ENCODE measurements around the gene SLC35G6. TPM values are rescaled to one million over a fixed set of nuclear protein-coding genes. Genes with fewer than 3 reads are reported as not detected.

The SLC35G6 gene
- total RNA-seq, 2 donors from 2014 or later = not detected

DNA sequence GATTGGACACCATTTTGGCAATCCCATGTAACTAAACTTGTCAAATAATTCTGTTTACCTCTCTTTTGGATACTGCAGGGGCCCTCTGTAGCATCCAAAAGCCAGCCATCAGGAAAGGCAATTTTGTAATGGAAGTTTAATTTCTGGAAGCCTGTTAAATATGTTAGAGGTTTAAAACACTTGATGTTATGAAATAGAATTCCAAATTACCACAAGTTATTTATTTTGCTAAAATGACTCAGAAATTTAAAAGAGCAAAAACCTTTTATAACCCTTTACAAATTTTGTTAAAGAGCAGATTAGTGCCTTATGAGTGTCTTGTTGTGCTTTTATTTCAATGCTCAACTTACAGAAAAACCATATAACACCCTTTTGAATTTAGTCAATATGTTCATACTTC lies 47.6 kb downstream of the SLC35G6 start:
- Mint-ChIP-seq H3K27ac (no peak overlapping the region), H3K4me1 (no peaks in the 10 kb centered on the region), H3K27me3 (no peaks in the 10 kb centered on the region), H3K9me3 (no peaks in the 10 kb centered on the region), H3K36me3 (ENCODE audit: low read depth) (no peaks in the 10 kb centered on the region), H3K4me3 (no peak overlapping the region)
- ATAC-seq (replicated peaks) = no peak

DNA sequence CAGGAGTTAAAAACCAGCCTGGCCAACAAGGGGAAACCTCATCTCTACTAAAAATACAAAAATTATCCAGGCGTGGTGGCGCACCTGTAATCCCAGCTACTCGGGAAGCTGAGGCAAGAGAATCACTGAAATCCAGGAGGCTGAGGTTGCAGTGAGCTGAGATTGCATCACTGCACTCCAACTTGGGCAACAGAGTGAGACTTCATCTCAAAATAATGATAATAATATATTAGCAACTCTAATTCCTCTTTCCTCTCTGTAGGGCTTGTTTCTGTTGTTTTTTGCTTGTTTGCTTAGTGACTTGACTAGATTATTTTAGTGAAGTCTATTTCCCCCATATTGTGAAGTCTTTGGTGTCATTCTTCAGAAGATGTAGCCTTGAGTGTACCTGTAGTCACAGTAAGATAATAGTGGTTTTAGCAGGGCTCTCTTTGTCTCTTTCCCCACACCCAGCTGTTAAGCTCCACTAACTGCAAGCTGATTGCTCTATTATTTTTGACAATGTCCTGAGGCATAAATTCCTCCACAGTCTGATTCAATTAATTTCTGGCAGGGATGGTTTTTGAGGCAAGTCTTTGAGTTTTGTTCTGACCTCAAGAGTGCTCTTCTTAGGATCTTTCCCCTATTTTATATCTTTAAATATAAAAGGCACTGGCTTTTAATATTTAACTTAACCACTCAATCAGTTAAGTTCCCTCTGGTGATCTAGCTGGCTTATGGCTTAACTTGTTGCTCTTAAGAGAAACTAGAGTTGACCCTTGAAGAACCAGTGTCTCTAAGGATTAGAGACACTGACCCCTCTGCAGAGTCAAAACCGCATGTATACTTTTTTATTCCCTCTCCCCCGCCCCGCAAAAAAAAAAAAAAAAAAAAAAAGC lies 49.0 kb downstream of the SLC35G6 start:
- Mint-ChIP-seq H3K4me1 (no peaks in the 10 kb centered on the region), H3K36me3 (ENCODE audit: low read depth) (no peaks in the 10 kb centered on the region), H3K9me3 (no peaks in the 10 kb centered on the region), H3K27me3 (no peaks in the 10 kb centered on the region), H3K4me3 (no peak overlapping the region), H3K27ac (no peak overlapping the region)
- ATAC-seq (replicated peaks) = no peak

Other genes with a start within 250 kb of the SLC35G6 start
- 10 to 100 TPM; 49.1 to 77.5 TPM for gene DVL2, start 246.9 kb upstream of the SLC35G6 start, total RNA-seq
- gene PHF23, start 242.0 kb upstream of the SLC35G6 start, total RNA-seq = 10 to 100 TPM; 43.5 to 52.3 TPM
- 100 to 1,000 TPM; 190 to 239 TPM for gene GABARAP, start 239.0 kb upstream of the SLC35G6 start, total RNA-seq
- 100 to 1,000 TPM; 152 to 209 TPM for gene CTDNEP1, start 229.7 kb upstream of the SLC35G6 start, total RNA-seq
- gene ELP5, start 229.2 kb upstream of the SLC35G6 start, total RNA-seq = 10 to 100 TPM; 43.7 to 72.0 TPM
- 1 to 10 TPM in 1 of 2 donors, under 1 TPM in 1; 0.52 to 1.0 TPM for gene CLDN7, start 219.0 kb upstream of the SLC35G6 start, total RNA-seq
- gene SLC2A4, start 199.7 kb upstream of the SLC35G6 start, total RNA-seq = not detected
- under 1 TPM; 0.15 to 0.26 TPM for gene YBX2, start 186.8 kb upstream of the SLC35G6 start, total RNA-seq
- 100 to 1,000 TPM; 429 to 978 TPM for gene EIF5A, start 173.8 kb upstream of the SLC35G6 start, total RNA-seq
- 10 to 100 TPM; 38.3 to 65.6 TPM for gene GPS2, start 166.1 kb upstream of the SLC35G6 start, total RNA-seq
- 10 to 100 TPM; 22.9 to 33.0 TPM for gene NEURL4, start 152.1 kb upstream of the SLC35G6 start, total RNA-seq
- 100 to 1,000 TPM; 527 to 774 TPM for gene ACAP1, start 144.9 kb upstream of the SLC35G6 start, total RNA-seq
- gene KCTD11, start 129.3 kb upstream of the SLC35G6 start, total RNA-seq = 10 to 100 TPM; 14.0 to 96.8 TPM
- 1 to 10 TPM in 1 of 2 donors, under 1 TPM in 1; 0.22 to 1.1 TPM for gene TMEM95, start 126.3 kb upstream of the SLC35G6 start, total RNA-seq
- 1 to 10 TPM; 2.9 to 4.8 TPM for gene TNK1, start 100.4 kb upstream of the SLC35G6 start, total RNA-seq
- gene PLSCR3, start 86.9 kb upstream of the SLC35G6 start, total RNA-seq = 10 to 100 TPM; 62.8 to 94.4 TPM
- gene TMEM256, start 77.3 kb upstream of the SLC35G6 start, total RNA-seq = 10 to 100 TPM; 64.1 to 69.7 TPM
- gene NLGN2, start 73.6 kb upstream of the SLC35G6 start, total RNA-seq = 10 to 100 TPM in 1 of 2 donors, 1 to 10 TPM in 1; 4.5 to 21.7 TPM
- gene SPEM1, start 61.1 kb upstream of the SLC35G6 start, total RNA-seq = not detected
- not detected for gene SPEM2, start 55.8 kb upstream of the SLC35G6 start, total RNA-seq
- not detected for gene SPEM3, start 52.6 kb upstream of the SLC35G6 start, total RNA-seq
- 10 to 100 TPM; 17.7 to 18.0 TPM for gene TMEM102, start 46.0 kb upstream of the SLC35G6 start, total RNA-seq
- 10 to 100 TPM in 1 of 2 donors, 1 to 10 TPM in 1; 4.4 to 16.9 TPM for gene FGF11, start 41.9 kb upstream of the SLC35G6 start, total RNA-seq
- 10 to 100 TPM; 10.9 to 13.0 TPM for gene CHRNB1, start 36.4 kb upstream of the SLC35G6 start, total RNA-seq
- 10 to 100 TPM; 18.9 to 27.5 TPM for gene ZBTB4, start 1.8 kb upstream of the SLC35G6 start, total RNA-seq
- gene POLR2A, start 2.9 kb downstream of the SLC35G6 start, total RNA-seq = 100 to 1,000 TPM; 256 to 308 TPM
- gene TNFSF12, start 67.6 kb downstream of the SLC35G6 start, total RNA-seq = 10 to 100 TPM; 27.4 to 44.2 TPM
- gene TNFSF13, start 77.3 kb downstream of the SLC35G6 start, total RNA-seq = 1 to 10 TPM; 1.5 to 1.9 TPM
- gene SENP3, start 80.5 kb downstream of the SLC35G6 start, total RNA-seq = 10 to 100 TPM; 28.9 to 59.3 TPM
- gene CD68, start 98.2 kb downstream of the SLC35G6 start, total RNA-seq = 10 to 100 TPM; 17.5 to 51.8 TPM
- 10 to 100 TPM; 58.3 to 96.4 TPM for gene MPDU1, start 102.4 kb downstream of the SLC35G6 start, total RNA-seq
- gene SOX15, start 108.6 kb downstream of the SLC35G6 start, total RNA-seq = under 1 TPM in 1 of 2 donors, not detected in 1; 0.90 TPM
- 10 to 100 TPM; 34.4 to 37.0 TPM for gene FXR2, start 133.5 kb downstream of the SLC35G6 start, total RNA-seq
- 10 to 100 TPM; 25.5 to 62.7 TPM for gene SAT2, start 146.4 kb downstream of the SLC35G6 start, total RNA-seq
- gene SHBG, start 148.7 kb downstream of the SLC35G6 start, total RNA-seq = under 1 TPM in 1 of 2 donors, not detected in 1; 0.71 TPM
- under 1 TPM; 0.06 to 0.42 TPM for gene ATP1B2, start 169.5 kb downstream of the SLC35G6 start, total RNA-seq
- gene TP53, start 206.0 kb downstream of the SLC35G6 start, total RNA-seq = 100 to 1,000 TPM in 1 of 2 donors, 10 to 100 TPM in 1; 79.0 to 137 TPM
- gene WRAP53, start 207.0 kb downstream of the SLC35G6 start, total RNA-seq = 10 to 100 TPM; 18.0 to 32.9 TPM
- not detected for gene EFNB3, start 223.8 kb downstream of the SLC35G6 start, total RNA-seq
- under 1 TPM in 1 of 2 donors, not detected in 1; 0.06 TPM for gene DNAH2, start 236.3 kb downstream of the SLC35G6 start, total RNA-seq